ENCODE measurements around the gene HNRNPK. TPM values are rescaled to one million over a fixed set of nuclear protein-coding genes. Genes with fewer than 3 reads are reported as not detected.

Gene HNRNPK
- total RNA-seq, 1 experiment from 2014 or later: 485 TPM

- H3K36me3 Mint-ChIP-seq (ENCODE audit: insufficient read depth, unreplicated experiment): no peaks in the 10 kb centered on the region
- intact Hi-C loops (cut with micrococcal nuclease; ENCODE audit: unreplicated experiment): no loop called here
- no peaks in the 10 kb centered on the region for H3K27me3 ChIP-seq (replicated peaks; ENCODE audit: control insufficient read depth, insufficient read depth, low read length)
- no peak overlapping the region for H3K27ac Mint-ChIP-seq (ENCODE audit: unreplicated experiment)
- no TSS peak for BruUV-seq (replicated peaks)
- H3K4me1 ChIP-seq: peaks cover 3% of the 10 kb centered on the region; the same call in 1 of the 2 replicates
- POLR2A ChIA-PET: no interaction called here
- H3K36me3 ChIP-seq (ENCODE audit: control insufficient read depth, insufficient read depth, low read length): no peaks in the 10 kb centered on the region
- H3K9me3 ChIP-seq: no peaks in the 10 kb centered on the region
- no peaks in the 10 kb centered on the region for H3K27me3 Mint-ChIP-seq (ENCODE audit: insufficient read depth, unreplicated experiment)
- no peak overlapping the region for H3K4me3 ChIP-seq (ENCODE audit: low read depth, low read length)
- H3K9me3 Mint-ChIP-seq (ENCODE audit: unreplicated experiment): no peaks in the 10 kb centered on the region
- no peak overlapping the region for H3K4me3 Mint-ChIP-seq (ENCODE audit: unreplicated experiment)
- CTCF ChIA-PET: no interaction called here
- H3K4me1 Mint-ChIP-seq (ENCODE audit: low read depth, unreplicated experiment): no peaks in the 10 kb centered on the region
- TF ChIP-seq CTCF (IDR thresholded peaks at IDR 0.05; ENCODE audit: insufficient read depth in 1 of 2, low read depth in 1 of 2, low read length in 1 of 2, severe bottlenecking in 1 of 2, unreplicated experiment in 1 of 2): no peak
- DNase-seq: no peak
Measured at GRCh38 chr9:83991355-83991754, 11.3 kb upstream of the HNRNPK start.

GRCh38 chr9:83988411-83988810 is 8.4 kb upstream of the HNRNPK start:
- peaks cover 11% of the 10 kb centered on the region; the same call in 1 of the 2 replicates for H3K4me1 ChIP-seq
- Mint-ChIP-seq H3K36me3 (ENCODE audit: insufficient read depth, unreplicated experiment) (peaks cover 4% of the 10 kb centered on the region), H3K27ac (ENCODE audit: unreplicated experiment) (no peak overlapping the region), H3K27me3 (ENCODE audit: insufficient read depth, unreplicated experiment) (no peaks in the 10 kb centered on the region), H3K4me3 (ENCODE audit: unreplicated experiment) (no peak overlapping the region), H3K4me1 (ENCODE audit: low read depth, unreplicated experiment) (no peaks in the 10 kb centered on the region), H3K9me3 (ENCODE audit: unreplicated experiment) (no peaks in the 10 kb centered on the region)
- BruUV-seq (replicated peaks): no TSS peak
- no peaks in the 10 kb centered on the region for H3K36me3 ChIP-seq (ENCODE audit: control insufficient read depth, insufficient read depth, low read length)
- H3K9me3 ChIP-seq: no peaks in the 10 kb centered on the region
- CTCF ChIA-PET: no interaction called here
- intact Hi-C loops (cut with micrococcal nuclease; ENCODE audit: unreplicated experiment): no loop called here
- no peaks in the 10 kb centered on the region for H3K27me3 ChIP-seq (replicated peaks; ENCODE audit: control insufficient read depth, insufficient read depth, low read length)
- no peak for DNase-seq
- no peak overlapping the region for H3K4me3 ChIP-seq (ENCODE audit: low read depth, low read length)
- POLR2A ChIA-PET: no interaction called here
- no peak for TF ChIP-seq CTCF (IDR thresholded peaks at IDR 0.05; ENCODE audit: insufficient read depth in 1 of 2, low read depth in 1 of 2, low read length in 1 of 2, severe bottlenecking in 1 of 2, unreplicated experiment in 1 of 2)

GRCh38 chr9:83987402-83987791 is 7.4 kb upstream of the HNRNPK start:
- no peaks in the 10 kb centered on the region for H3K9me3 ChIP-seq
- intact Hi-C loops (cut with micrococcal nuclease; ENCODE audit: unreplicated experiment): no loop called here
- Mint-ChIP-seq H3K27me3 (ENCODE audit: insufficient read depth, unreplicated experiment) (no peaks in the 10 kb centered on the region), H3K27ac (ENCODE audit: unreplicated experiment) (no peak overlapping the region), H3K4me1 (ENCODE audit: low read depth, unreplicated experiment) (no peaks in the 10 kb centered on the region), H3K9me3 (ENCODE audit: unreplicated experiment) (no peaks in the 10 kb centered on the region), H3K4me3 (ENCODE audit: unreplicated experiment) (no peak overlapping the region), H3K36me3 (ENCODE audit: insufficient read depth, unreplicated experiment) (peaks cover 4% of the 10 kb centered on the region)
- POLR2A ChIA-PET: no interaction called here
- CTCF ChIA-PET: no interaction called here
- H3K4me3 ChIP-seq (ENCODE audit: low read depth, low read length): no peak overlapping the region
- H3K36me3 ChIP-seq (ENCODE audit: control insufficient read depth, insufficient read depth, low read length): no peaks in the 10 kb centered on the region
- TF ChIP-seq CTCF (IDR thresholded peaks at IDR 0.05; ENCODE audit: insufficient read depth in 1 of 2, low read depth in 1 of 2, low read length in 1 of 2, severe bottlenecking in 1 of 2, unreplicated experiment in 1 of 2): no peak
- H3K4me1 ChIP-seq: peaks cover 11% of the 10 kb centered on the region; the same call in 1 of the 2 replicates
- no TSS peak for BruUV-seq (replicated peaks)
- H3K27me3 ChIP-seq (replicated peaks; ENCODE audit: control insufficient read depth, insufficient read depth, low read length): no peaks in the 10 kb centered on the region
- no peak for DNase-seq

Data from Caco-2 (cell line).